Neutrophil (primary cell): ENCODE results near the gene MAGOHB.

Experiments used
- H3K27ac ChIP-seq: fragments of 200-600 bp; sonication (generic); 2 replicates; pipeline ENCODE4 v1.5.1; 2016; ENCODE audit warnings: mild to moderate bottlenecking, moderate library complexity
- H3K27me3 ChIP-seq: fragments of 200-600 bp; sonication (generic); 2 replicates; pipeline ENCODE4 v1.6.0; 2016; ENCODE audit warnings: mild to moderate bottlenecking
- H3K36me3 ChIP-seq: fragments of 200-600 bp; sonication (generic); 2 replicates; pipeline ENCODE4 v1.5.1; 2017
- H3K4me1 ChIP-seq, 2 experiments: fragments of 200-600 bp in 1 of 2; sonication (generic) in 1 of 2; 1 replicate in 1 of 2; 2 replicates in 1 of 2; pipeline versions ENCODE4 v1.5.1 to v1.6.1; 2013 to 2016; ENCODE audit warnings: low read depth in 1 of 2, low read length in 1 of 2, mild to moderate bottlenecking in 1 of 2, moderate library complexity in 1 of 2; ENCODE audit not compliant: control insufficient read depth in 1 of 2, insufficient read depth in 1 of 2
- H3K4me3 ChIP-seq, 2 experiments: fragments of 200-600 bp in 1 of 2; sonication (generic) in 1 of 2; 1 replicate in 1 of 2; 2 replicates in 1 of 2; pipeline ENCODE4 v1.5.1; 2013 to 2016; ENCODE audit warnings: low read depth in 1 of 2, low read length in 1 of 2, mild to moderate bottlenecking in 1 of 2, moderate library complexity in 1 of 2
- H3K9me3 ChIP-seq: fragments of 200-600 bp; sonication (generic); 2 replicates; pipeline ENCODE4 v1.5.1; 2016
- CTCF ChIP-seq: fragments of 200-600 bp; sonication (generic); IDR thresholded peaks from 2 replicates; pipeline ENCODE4 v1.5.1; 2016; ENCODE audit warnings: antibody characterized with exemption

MAGOHB gene

GRCh38 chr12:10634427-10634826, 21.0 kb upstream of the MAGOHB start:
- no peaks in the 10 kb centered on the region for H3K4me1 ChIP-seq
- no peaks in the 10 kb centered on the region for H3K9me3 ChIP-seq
- no peak overlapping the region for H3K4me3 ChIP-seq
- TF ChIP-seq CTCF, result no peak
- H3K27ac ChIP-seq, result no peak overlapping the region
- H3K27me3 ChIP-seq, result no peaks in the 10 kb centered on the region
- no peaks in the 10 kb centered on the region for H3K36me3 ChIP-seq

DNA sequence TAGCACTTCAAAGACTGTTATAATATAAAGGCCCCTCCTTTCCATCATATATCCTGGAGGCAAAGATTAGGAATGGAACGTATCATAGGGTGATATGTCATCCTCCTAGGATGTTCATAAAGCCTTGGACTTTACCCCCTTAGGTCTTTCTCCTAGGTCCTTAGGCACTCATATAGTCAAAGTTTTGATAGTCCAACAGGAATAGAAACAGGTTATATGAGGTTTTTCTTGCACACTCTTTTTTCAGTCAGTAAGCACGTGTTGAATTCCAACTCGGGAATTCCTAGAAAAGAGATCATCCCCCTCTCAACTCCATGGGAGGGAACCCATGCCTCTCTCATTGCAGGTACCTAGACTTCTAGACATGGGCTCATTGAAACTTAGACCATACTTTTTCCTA, 20.1 kb upstream of the MAGOHB start:
- no peak for TF ChIP-seq CTCF
- no peaks in the 10 kb centered on the region for H3K36me3 ChIP-seq
- H3K9me3 ChIP-seq, result no peaks in the 10 kb centered on the region
- H3K27ac ChIP-seq, result no peak overlapping the region
- no peak overlapping the region for H3K4me3 ChIP-seq
- no peaks in the 10 kb centered on the region for H3K27me3 ChIP-seq
- H3K4me1 ChIP-seq, result no peaks in the 10 kb centered on the region

DNA sequence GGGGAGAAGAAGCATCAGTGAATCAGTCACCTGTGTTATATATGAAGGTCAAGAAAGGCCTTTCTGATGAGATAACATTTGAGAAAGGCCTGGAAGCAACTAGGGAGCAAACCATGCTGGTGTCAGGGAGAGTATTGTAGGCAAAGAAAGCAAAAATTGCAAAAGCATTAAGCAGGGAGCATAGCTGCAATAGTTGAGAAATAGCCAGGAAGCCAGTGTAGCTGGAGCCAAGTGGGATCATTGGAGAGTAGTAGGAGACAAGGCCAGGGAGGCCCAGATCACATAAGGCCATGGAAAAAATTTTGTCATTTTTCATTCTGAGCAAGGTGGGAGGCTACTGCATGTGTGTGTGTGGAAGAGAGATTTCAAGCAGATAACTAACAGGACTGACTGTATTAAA, 18.8 kb upstream of the MAGOHB start:
- H3K36me3 ChIP-seq, result no peaks in the 10 kb centered on the region
- no peaks in the 10 kb centered on the region for H3K27me3 ChIP-seq
- H3K4me1 ChIP-seq, result no peaks in the 10 kb centered on the region
- no peak overlapping the region for H3K4me3 ChIP-seq
- H3K9me3 ChIP-seq, result no peaks in the 10 kb centered on the region
- H3K27ac ChIP-seq, result no peak overlapping the region
- TF ChIP-seq CTCF, result no peak

DNA sequence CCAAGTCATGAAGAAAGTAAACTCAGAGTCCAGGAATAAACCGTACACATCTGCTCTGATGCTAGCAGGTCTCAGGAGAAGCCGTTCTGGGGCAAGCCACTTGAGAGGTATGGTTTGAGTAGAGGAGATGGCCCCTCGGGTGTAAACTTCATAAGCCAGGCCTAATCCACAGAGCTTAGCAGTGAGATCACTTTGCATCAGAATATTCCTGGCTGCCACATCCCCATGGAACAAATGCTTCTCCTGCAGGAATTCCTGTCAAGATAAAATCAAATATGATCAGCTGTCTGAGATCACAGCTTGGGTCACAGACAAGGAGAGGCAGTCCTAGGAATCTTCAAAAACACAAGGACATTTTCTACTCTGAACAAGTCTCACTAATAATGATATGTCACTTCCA, 11.2 kb upstream of the MAGOHB start:
- H3K36me3 ChIP-seq, result no peaks in the 10 kb centered on the region
- no peaks in the 10 kb centered on the region for H3K9me3 ChIP-seq
- no peak overlapping the region for H3K27ac ChIP-seq
- H3K4me1 ChIP-seq, result no peaks in the 10 kb centered on the region
- no peak overlapping the region for H3K4me3 ChIP-seq
- H3K27me3 ChIP-seq, result no peaks in the 10 kb centered on the region
- no peak for TF ChIP-seq CTCF

GRCh38 chr12:10623131-10623530, 9.7 kb upstream of the MAGOHB start:
- TF ChIP-seq CTCF, result no peak
- H3K9me3 ChIP-seq, result no peaks in the 10 kb centered on the region
- peaks cover 3% of the 10 kb centered on the region for H3K27me3 ChIP-seq
- H3K4me3 ChIP-seq, result no peak overlapping the region
- no peaks in the 10 kb centered on the region for H3K36me3 ChIP-seq
- no peak overlapping the region for H3K27ac ChIP-seq
- no peaks in the 10 kb centered on the region for H3K4me1 ChIP-seq

DNA sequence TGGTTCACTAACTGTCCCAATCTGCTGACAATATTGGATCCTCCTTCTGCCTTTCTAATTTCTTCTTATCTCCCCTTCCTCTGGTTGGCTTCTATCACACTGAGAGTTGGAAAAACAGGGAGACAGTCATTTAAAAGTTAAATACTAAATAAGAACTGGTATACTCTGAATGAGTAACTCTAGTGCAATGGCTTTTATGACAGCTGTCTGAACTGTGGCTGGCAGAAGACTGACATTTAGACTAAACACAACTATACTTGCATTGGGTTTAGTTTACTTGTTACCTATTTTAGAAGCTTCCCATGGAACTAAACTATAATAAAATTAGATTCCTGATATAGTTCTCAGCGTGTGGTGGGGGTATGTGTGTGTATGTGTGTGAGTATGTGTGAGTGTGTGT, 7.9 kb upstream of the MAGOHB start:
- Histone ChIP-seq H3K27me3 (peaks cover 3% of the 10 kb centered on the region), H3K27ac (no peak overlapping the region), H3K4me3 (no peak overlapping the region), H3K9me3 (no peaks in the 10 kb centered on the region), H3K4me1 (no peaks in the 10 kb centered on the region), H3K36me3 (no peaks in the 10 kb centered on the region)
- no peak for TF ChIP-seq CTCF
